PC-9 (cell line): ENCODE measurements around the gene SERINC5.

Source experiments
- CTCF ChIP-seq: fragments of 200-600 bp; sonication (generic); conservative IDR thresholded peaks from 2 replicates; pipeline ENCODE4 v1.6.1; 2017; ENCODE audit warnings: mixed run types, antibody characterized with exemption, mild to moderate bottlenecking, moderate library complexity
- EZH2 ChIP-seq: fragments of 200-600 bp; sonication (generic); IDR thresholded peaks from 2 replicates; pipeline ENCODE4 v1.8.0; 2017; ENCODE audit warnings: antibody characterized with exemption, low read depth

GRCh38 chr5:80116465-80116864 is 139.4 kb downstream of the SERINC5 start:
- TF ChIP-seq CTCF (no peak), EZH2 (no peak)
